Esophagus (tissue), 2 donors: Measurements from ENCODE around the gene STEAP2. TPM values are rescaled to one million over a fixed set of nuclear protein-coding genes. Genes with fewer than 3 reads are reported as not detected.

Experiments used
- H3K27ac ChIP-seq, 2 donors: one replicate each; pipeline ENCODE4 v1.5.1; 2013; ENCODE audit warnings: low read depth in 2 of 2, mild to moderate bottlenecking in 2 of 2, inconsistent platforms in 1 of 2, low read length in 1 of 2, moderate library complexity in 1 of 2
- H3K27me3 ChIP-seq, 2 donors: one replicate each; pipeline ENCODE4 v1.6.1; 2013; ENCODE audit warnings: low read length in 2 of 2, control low read depth in 1 of 2, mild to moderate bottlenecking in 1 of 2; ENCODE audit not compliant: insufficient read depth in 2 of 2, control insufficient read depth in 1 of 2
- H3K36me3 ChIP-seq, 2 donors: one replicate each; pipeline ENCODE4 v1.6.1; 2013; ENCODE audit warnings: low read length in 1 of 2; ENCODE audit not compliant: control insufficient read depth in 2 of 2, insufficient read depth in 2 of 2
- H3K4me1 ChIP-seq, 2 donors: one replicate each; pipeline ENCODE4 v1.6.1; 2013; ENCODE audit warnings: low read length in 1 of 2; ENCODE audit not compliant: control insufficient read depth in 2 of 2, insufficient read depth in 2 of 2
- H3K4me3 ChIP-seq, 2 donors: one replicate each; pipeline ENCODE4 v1.5.1; 2013; ENCODE audit warnings: low read length in 2 of 2, mild to moderate bottlenecking in 2 of 2, low read depth in 1 of 2, moderate library complexity in 1 of 2
- H3K9me3 ChIP-seq, 2 donors: one replicate each; pipeline ENCODE4 v1.6.1; 2013; ENCODE audit warnings: mild to moderate bottlenecking in 2 of 2, low read depth in 1 of 2, low read length in 1 of 2, moderate library complexity in 1 of 2; ENCODE audit not compliant: control insufficient read depth in 2 of 2, insufficient read depth in 1 of 2
- WGBS, 2 donors: extraction: QIAGEN DNeasy Blood & Tissue Kit; methylation state at CpG; one replicate each; pipeline ENCODE4 v1.1.7; 2013; 5-methylcytosine and 5-hydroxymethylcytosine counted together
- polyA plus RNA-seq, 2 donors: library from polyadenylated mRNA; stranded (reverse); fragments of 200-250 nt; gene quantifications; one replicate each; pipeline ENCODE4 v1.2.3, GENCODE V29; 2013
- donor health status: healthy with polysubstance abuse.
- donor health status: Bipolar disorder and iron deficiency.

Gene STEAP2
- polyA plus RNA-seq, 2 donors: 2.1 to 2.6 TPM

- Histone ChIP-seq H3K9me3 (no peaks in the 10 kb centered on the region), H3K4me1 (no peaks in the 10 kb centered on the region), H3K36me3 (no peaks in the 10 kb centered on the region), H3K27ac (peak overlapping the region; percentile 69 to 90), H3K27me3 (no peaks in the 10 kb centered on the region), H3K4me3 (peak overlapping the region; percentile 61 to 86)
- 8 to 12% methylated on average over 6 of the region's 6 CpGs for WGBS, 2 donors
Observed at GRCh38 chr7:90212149-90212495, 582 bp downstream of the STEAP2 start.

- no peaks in the 10 kb centered on the region for H3K36me3 ChIP-seq
- H3K9me3 ChIP-seq: no peaks in the 10 kb centered on the region
- WGBS, 2 donors: 80 to 92% methylated on average over 2 of the region's 2 CpGs
- no peak overlapping the region for H3K27ac ChIP-seq
- no peaks in the 10 kb centered on the region for H3K27me3 ChIP-seq
- no peak overlapping the region for H3K4me3 ChIP-seq
- H3K4me1 ChIP-seq: no peaks in the 10 kb centered on the region
Observed at GRCh38 chr7:90213521-90213920, 2.0 kb downstream of the STEAP2 start.

GRCh38 chr7:90216080-90216674, 4.6 kb downstream of the STEAP2 start:
- WGBS, 2 donors: 85 to 86% methylated on average over 6 of the region's 6 CpGs
- Histone ChIP-seq H3K27me3 (no peaks in the 10 kb centered on the region), H3K4me3 (no peak overlapping the region), H3K9me3 (no peaks in the 10 kb centered on the region), H3K4me1 (no peaks in the 10 kb centered on the region), H3K27ac (no peak overlapping the region), H3K36me3 (no peaks in the 10 kb centered on the region)

- Histone ChIP-seq H3K4me3 (no peak overlapping the region), H3K36me3 (no peaks in the 10 kb centered on the region), H3K4me1 (no peaks in the 10 kb centered on the region), H3K27me3 (no peaks in the 10 kb centered on the region), H3K9me3 (no peaks in the 10 kb centered on the region), H3K27ac (no peak overlapping the region)
- WGBS, 2 donors: 61 to 63% methylated on average over 2 of the region's 2 CpGs
Observed at GRCh38 chr7:90216771-90217170, 5.2 kb downstream of the STEAP2 start.

- Histone ChIP-seq H3K36me3 (no peaks in the 10 kb centered on the region), H3K4me3 (no peak overlapping the region), H3K9me3 (no peaks in the 10 kb centered on the region), H3K27me3 (no peaks in the 10 kb centered on the region), H3K27ac (no peak overlapping the region), H3K4me1 (peaks cover 0 to 2% of the 10 kb centered on the region in 2 donors)
Observed at GRCh38 chr7:90222390-90222789, 10.8 kb downstream of the STEAP2 start.

GRCh38 chr7:90222811-90223725, 11.5 kb downstream of the STEAP2 start:
- Histone ChIP-seq H3K27ac (peak overlapping the region in 1 of 2 donors; percentile 41), H3K9me3 (no peaks in the 10 kb centered on the region), H3K4me3 (no peak overlapping the region), H3K36me3 (no peaks in the 10 kb centered on the region), H3K4me1 (peaks cover 0 to 2% of the 10 kb centered on the region in 2 donors), H3K27me3 (no peaks in the 10 kb centered on the region)
- 79 to 82% methylated on average over 5 of the region's 5 CpGs for WGBS, 2 donors

- Histone ChIP-seq H3K27me3 (no peaks in the 10 kb centered on the region), H3K4me3 (no peak overlapping the region), H3K4me1 (peaks cover 0 to 2% of the 10 kb centered on the region in 2 donors), H3K9me3 (no peaks in the 10 kb centered on the region), H3K27ac (no peak overlapping the region), H3K36me3 (no peaks in the 10 kb centered on the region)
- WGBS, 2 donors: 64 to 66% methylated on average over 3 of the region's 3 CpGs
Observed at GRCh38 chr7:90224195-90224594, 12.7 kb downstream of the STEAP2 start.

GRCh38 chr7:90225181-90225580, 13.6 kb downstream of the STEAP2 start:
- peaks cover 0 to 2% of the 10 kb centered on the region in 2 donors for H3K4me1 ChIP-seq
- H3K36me3 ChIP-seq: no peaks in the 10 kb centered on the region
- H3K27me3 ChIP-seq: no peaks in the 10 kb centered on the region
- WGBS, 2 donors: 94 to 97% methylated on average over 3 of the region's 3 CpGs
- H3K4me3 ChIP-seq: no peak overlapping the region
- no peaks in the 10 kb centered on the region for H3K9me3 ChIP-seq
- H3K27ac ChIP-seq: no peak overlapping the region

GRCh38 chr7:90225601-90226000, 14.1 kb downstream of the STEAP2 start:
- H3K9me3 ChIP-seq: no peaks in the 10 kb centered on the region
- peaks cover 0 to 2% of the 10 kb centered on the region in 2 donors for H3K4me1 ChIP-seq
- no peaks in the 10 kb centered on the region for H3K36me3 ChIP-seq
- no peak overlapping the region for H3K4me3 ChIP-seq
- H3K27ac ChIP-seq: no peak overlapping the region
- no peaks in the 10 kb centered on the region for H3K27me3 ChIP-seq
- WGBS, 2 donors: 52 to 65% methylated on average over 1 of the region's 1 CpG

GRCh38 chr7:90227259-90227658, 15.7 kb downstream of the STEAP2 start:
- peaks cover 0 to 2% of the 10 kb centered on the region in 2 donors for H3K4me1 ChIP-seq
- H3K27me3 ChIP-seq: no peaks in the 10 kb centered on the region
- 66 to 95% methylated on average over 5 of the region's 5 CpGs for WGBS, 2 donors
- H3K36me3 ChIP-seq: no peaks in the 10 kb centered on the region
- H3K9me3 ChIP-seq: no peaks in the 10 kb centered on the region
- no peak overlapping the region for H3K4me3 ChIP-seq
- H3K27ac ChIP-seq: no peak overlapping the region
